ENCODE data around the gene CUL4A.
"Not testable (repeated sequence)": the region's sequence is repeated elsewhere in the genome, so short reads cannot be mapped to it uniquely, and the experiment has no call there.

The CUL4A gene

GRCh38 chr13:113209336-113209758, at the start of gene CUL4A:
Gene CUL4A, plus strand, starts transcription at chr13:113209613. Its CDS starts 15 bp downstream, at chr13:113209628.
- peak in 48 of 56 donors; percentile 15 to 81 (median 63) for DNase-seq

GRCh38 chr13:113159701-113160100, 49.7 kb upstream of the CUL4A start:
- DNase-seq = no peak

DNA sequence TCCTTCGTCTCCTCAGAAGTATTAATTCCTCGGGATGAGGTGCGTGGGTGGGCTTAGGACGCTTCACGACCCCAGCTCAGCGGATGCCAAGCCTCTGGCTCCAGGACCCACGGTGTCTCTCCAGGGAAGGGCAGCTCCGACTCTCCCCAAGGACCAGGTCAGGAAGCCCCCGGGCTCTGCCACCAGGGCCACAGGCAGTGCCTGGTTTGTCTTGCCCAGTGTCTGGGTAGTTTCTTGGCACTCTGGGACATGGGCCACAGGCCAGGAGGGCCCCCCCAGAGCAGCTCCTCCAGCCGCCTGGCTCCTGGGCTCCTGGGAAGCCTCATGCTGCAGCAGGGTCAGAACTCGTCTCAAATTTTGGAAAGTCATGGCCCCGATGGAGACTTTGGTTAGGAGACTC, 48.4 kb upstream of the CUL4A start:
- no peak for DNase-seq

DNA sequence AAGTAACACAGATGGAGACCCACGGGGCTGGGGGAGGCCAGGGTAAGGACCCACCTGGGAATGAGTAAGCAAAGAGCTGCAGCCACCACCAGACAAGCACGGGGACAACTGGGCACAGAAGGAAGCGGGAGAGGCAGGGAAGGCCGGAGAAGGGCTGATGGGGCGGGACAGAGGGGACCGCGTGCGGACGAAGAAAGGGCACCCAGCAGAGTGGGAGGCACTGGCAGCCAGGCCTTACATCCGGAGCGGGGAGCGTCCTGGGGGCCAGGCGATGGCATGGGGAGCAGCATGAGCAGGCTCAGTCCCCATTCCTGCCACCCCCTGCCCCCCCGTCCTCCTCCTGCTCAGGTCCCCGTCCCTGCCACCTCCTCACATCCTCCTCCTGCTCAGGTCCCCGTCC, 48.0 kb upstream of the CUL4A start:
- DNase-seq = no peak

DNA sequence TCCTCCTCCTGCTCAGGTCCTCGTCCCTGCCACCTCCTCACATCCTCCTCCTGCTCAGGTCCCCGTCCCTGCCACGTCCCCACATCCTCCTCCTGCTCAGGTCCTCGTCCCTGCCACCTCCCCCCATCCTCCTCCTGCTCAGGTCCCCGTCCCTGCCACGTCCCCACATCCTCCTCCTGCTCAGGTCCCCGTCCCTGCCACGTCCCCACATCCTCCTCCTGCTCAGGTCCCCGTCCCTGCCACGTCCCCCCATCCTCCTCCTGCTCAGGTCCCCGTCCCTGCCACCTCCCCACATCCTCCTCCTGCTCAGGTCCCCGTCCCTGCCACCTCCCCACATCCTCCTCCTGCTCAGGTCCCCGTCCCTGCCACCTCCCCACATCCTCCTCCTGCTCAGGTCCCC, 47.4 kb upstream of the CUL4A start:
- DNase-seq = not testable (repeated sequence)

DNA sequence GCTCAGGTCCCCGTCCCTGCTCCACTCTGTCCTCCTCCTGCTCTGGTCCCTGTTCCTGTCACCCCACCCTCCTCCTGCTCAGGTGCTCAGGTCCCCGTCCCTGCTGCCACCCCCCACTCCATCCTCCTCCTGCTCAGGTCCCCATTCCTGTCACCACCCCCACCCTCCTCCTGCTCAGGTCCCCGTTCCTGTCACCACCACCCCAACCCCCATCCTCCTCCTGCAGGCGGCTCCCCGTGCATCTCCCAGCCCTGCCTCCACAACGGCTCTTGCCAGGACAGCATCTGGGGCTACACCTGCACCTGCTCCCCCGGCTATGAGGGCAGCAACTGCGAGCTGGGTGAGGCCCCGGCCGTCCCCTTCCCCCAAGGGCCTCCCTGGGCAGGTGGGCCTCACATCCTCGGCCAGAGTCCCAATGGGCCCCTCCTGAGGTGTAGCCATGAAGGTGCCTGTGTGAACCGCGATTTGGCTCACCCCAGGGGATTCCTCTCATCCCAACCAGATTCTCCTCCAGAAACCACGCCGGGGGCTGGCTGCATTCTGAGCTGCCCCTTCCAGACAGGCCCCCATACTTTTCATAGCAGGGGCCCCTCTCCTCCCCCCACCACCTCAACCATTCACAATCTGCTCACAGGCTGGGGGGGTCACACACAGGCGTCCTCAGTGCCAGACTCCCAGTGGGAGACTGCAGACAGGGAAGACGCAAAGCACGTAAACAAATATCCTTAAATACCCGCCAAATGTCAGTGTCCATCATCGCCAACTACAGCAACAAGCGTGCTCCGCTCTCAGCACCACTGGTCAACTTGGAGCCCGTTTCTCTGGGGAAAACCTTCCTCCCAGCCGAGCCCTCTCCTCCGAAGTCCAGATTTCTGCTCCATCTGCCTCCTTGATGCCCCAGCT, 46.4 kb upstream of the CUL4A start:
- DNase-seq = no peak

- no peak for DNase-seq
Observed at GRCh38 chr13:113164492-113164891, 44.9 kb upstream of the CUL4A start.

- no peak for DNase-seq
Observed at GRCh38 chr13:113166266-113166665, 43.1 kb upstream of the CUL4A start.

DNA sequence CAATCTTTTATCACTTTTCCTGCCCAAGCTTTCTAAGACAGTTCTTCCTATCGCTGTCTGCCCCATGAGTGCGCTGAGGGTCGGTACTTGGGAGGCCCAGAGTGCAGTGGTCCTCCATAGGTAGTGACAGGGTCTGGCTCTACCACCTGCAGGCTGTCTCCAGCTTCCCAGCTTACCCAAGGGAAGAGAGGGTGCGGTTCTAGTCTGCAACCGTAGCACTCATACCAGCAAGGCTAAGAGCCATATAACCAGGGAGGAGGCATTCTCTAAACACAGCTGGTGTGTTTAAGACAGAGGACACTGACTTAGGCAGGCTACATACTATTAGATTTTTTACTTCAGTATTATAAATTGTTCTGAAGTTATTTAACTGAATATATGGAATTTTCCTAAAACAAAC, 42.7 kb upstream of the CUL4A start:
- DNase-seq = no peak

DNA sequence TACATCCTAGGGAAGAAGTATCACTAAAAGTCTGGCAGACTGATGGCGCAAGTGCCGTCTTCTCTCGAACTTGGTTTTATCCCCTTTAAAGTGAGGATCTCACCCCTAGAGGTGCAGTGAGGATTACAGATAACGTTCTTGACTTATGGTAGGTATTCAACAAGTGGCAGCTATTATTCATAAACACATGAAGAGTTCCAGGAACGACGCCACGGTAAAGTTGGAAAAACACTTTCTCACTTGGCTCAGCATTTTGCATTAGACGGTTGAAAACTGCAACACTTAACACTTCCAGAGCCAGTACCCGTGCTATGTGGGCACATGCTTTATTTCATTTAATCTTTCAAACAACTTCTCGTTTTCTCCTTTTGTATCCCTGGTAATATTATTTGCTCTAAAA, 42.3 kb upstream of the CUL4A start:
- DNase-seq = no peak

DNA sequence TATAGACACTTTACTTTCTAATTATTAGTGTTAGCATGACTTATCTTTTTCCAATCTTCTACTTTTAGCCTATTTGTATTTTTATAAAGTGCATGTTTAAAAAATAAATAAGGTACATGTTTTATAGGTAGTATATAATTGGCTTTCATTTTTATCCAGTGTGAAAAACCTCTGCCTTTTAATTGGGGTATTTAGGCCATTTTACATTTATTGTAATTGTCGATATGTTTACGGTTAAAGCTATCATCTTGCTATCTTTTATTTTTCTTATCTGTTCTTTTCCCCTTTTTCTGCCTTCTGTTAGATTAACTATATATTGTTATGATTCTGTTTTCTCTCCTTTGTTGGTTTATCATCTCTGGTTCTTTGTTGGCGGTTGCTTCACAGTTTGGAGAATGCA, 41.8 kb upstream of the CUL4A start:
- no peak for DNase-seq

DNA sequence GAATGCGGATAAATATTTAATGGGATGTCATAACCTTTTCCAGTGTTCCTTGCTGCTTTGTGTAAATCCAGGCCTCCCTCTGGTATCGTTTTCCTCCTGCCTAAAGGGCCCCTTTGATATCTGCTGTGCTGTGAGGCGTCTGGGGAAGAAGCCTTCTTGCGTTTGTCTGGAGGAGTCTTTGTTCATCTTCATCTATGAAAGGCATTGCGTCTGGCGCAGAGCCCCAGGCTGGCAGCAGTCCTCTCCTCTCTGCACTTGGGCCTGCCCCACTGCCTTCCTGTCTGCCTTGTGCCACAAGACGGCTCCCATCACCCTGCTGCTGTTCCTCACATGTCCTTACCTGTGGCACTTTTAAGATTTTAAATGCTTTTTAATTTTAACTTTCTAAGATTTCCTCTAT, 41.2 kb upstream of the CUL4A start:
- no peak for DNase-seq

DNA sequence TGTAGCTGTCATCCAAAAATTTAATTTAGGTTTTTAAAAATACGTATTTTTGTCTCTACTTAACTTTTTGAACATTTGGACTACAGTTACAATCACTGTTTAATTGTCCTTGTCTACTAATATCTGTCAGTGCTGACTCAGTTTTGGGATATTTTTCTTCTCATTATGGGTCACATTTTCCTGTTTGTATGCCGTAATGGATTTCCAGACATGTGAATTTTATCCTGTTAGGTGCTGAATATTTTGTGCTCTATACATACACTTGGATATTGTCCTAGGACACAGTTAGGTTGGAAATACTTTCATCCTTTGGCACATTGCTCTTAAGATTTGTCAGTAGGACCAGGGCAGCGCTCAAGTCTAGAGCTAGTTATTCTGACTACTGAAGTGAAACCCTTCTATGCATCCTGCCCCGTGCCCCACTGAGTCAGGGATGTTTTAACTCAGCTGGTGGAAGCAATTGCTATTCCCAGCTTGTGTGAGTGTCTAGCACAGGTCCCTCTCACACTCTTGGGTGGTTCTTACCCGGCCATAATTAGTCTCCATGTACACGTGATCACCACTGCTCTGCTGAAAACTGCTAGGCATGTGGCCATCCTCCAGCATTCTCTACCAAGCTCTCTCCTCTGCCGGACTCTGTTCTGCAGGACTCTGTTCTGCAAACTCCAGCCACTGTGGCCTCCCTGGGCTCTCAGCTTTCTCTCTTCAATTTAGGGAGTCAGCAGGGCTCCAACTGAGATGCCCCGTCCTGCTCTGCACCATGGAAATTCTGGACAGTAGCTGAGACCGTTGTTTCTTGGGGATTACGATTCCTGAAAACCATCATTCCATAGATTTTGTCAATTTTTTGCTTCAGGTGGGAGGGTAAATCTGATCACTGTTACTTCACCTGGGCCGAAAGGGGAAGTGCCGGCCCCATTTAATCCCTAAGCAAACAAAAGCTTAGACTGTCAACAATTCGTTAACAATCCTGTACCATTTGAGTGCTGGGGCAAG, 39.8 kb upstream of the CUL4A start:
- DNase-seq = no peak

- DNase-seq = no peak
Observed at GRCh38 chr13:113170511-113170910, 38.9 kb upstream of the CUL4A start.

- DNase-seq = no peak
Observed at GRCh38 chr13:113171250-113172125, 37.9 kb upstream of the CUL4A start.

DNA sequence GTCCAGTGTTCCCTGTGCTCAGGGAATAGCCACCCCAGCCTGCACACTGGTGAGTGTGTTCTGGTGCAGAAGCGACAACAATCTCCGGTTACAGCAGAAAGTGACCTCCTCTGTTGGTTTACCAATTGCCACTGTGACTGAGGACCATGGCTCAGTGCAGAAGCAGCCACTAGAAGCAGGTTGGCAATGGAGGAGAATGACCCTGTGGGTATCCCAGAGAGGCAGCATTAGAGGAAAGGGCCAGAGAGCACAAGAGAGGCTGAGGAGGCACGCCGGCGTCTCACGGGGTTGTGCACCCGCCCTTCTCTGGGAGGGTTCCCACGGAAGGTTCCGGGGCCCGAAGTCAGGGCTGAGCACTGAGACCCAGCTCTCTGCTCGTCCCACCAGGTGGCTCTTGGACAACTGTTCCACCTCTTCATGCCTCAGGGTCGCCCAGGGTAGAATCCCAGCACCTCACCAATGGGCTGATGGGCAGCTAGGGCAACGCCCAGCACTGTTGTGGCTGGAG, 36.9 kb upstream of the CUL4A start:
- DNase-seq = no peak

DNA sequence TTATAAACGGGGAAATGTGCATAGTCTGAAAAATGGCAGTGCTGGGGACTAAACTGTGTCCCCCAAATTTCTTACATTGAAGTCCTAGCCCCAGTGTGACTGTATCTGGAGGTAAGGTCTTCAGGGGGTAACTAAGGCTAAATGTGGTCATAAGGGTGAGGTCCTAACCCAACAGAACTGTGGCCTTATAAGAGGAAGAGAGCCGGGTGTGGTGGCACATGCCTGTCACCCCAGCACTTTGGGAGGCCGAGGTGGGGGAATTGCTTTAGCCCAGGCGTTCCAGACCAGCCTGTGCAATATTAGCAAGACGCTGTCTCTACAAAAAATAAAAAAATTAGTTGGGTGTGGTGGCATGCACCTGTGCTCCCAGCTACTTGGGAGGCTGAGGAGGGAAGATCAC, 33.1 kb upstream of the CUL4A start:
- no peak for DNase-seq

DNA sequence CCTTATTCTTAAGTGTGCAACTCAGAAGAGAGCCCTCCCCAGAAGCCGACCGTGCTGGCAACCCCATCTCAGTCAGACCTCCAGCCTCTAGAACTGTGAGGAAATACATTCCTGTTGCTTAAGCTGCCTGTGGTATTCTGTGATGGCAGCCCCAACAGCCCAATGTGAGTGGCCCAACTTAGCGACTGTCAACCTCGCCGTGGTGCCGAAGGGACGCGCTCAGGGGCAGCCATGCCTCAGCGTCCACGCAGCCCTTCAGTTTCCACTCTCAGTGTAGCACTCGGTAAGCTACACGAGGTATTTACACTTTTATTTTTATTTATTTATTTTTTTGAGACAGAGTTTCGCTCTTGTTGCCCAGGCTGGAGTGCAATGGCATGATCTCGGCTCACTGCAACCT, 32.6 kb upstream of the CUL4A start:
- DNase-seq = no peak

GRCh38 chr13:113178070-113178895, 31.1 kb upstream of the CUL4A start:
- no peak for DNase-seq

DNA sequence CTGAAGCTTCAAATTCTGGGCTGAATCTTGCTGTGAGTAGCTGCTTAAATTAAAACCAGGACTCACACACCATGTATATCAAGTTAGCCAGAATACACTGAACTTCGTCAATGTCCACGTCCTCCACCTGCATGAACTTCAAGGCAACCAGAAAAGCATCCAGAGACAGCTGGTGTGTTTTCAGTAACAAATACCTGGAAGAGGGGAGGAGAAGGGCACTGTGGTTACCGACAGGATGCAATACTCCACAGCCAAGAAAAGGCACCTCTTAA, 30.6 kb upstream of the CUL4A start:
- no peak for DNase-seq

Data from amygdala (tissue), 56 donors.